ENCODE results near the gene SYTL3.
"Not testable (repeated sequence)": the region's sequence is repeated elsewhere in the genome, so short reads cannot be mapped to it uniquely, and the experiment has no call there.

Gene SYTL3

DNA sequence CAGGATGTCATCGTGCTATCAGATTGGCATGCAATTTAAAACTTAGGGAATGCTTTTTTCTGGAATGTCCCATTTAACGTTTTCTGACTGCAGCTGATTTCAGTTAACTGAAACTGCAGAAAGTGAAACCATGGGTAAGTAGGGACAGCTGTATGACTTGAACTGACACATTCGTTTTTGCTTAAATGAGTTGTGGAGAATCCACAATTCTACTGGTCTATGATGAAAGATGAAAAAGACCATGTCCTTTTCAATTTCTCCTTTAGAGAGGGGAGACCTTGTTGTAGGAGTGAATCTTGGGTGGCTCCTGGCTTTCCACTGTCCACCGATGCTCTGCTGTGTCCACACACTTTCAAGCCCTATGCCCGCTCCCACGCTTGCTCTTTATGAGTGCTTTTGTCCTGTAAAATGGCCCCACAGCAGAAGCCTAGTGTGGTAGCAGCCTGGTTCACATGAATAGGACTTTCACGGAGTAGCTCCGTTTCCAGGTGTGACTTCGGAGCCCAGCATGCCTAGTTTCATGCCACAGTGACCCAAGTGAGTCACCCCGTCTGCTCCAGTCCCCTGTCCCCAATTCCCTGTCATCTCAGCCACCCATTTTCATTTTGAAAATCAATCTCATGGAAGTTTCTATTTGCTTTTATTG lies 27.2 kb upstream of the SYTL3 start:
- no peak for DNase-seq

DNA sequence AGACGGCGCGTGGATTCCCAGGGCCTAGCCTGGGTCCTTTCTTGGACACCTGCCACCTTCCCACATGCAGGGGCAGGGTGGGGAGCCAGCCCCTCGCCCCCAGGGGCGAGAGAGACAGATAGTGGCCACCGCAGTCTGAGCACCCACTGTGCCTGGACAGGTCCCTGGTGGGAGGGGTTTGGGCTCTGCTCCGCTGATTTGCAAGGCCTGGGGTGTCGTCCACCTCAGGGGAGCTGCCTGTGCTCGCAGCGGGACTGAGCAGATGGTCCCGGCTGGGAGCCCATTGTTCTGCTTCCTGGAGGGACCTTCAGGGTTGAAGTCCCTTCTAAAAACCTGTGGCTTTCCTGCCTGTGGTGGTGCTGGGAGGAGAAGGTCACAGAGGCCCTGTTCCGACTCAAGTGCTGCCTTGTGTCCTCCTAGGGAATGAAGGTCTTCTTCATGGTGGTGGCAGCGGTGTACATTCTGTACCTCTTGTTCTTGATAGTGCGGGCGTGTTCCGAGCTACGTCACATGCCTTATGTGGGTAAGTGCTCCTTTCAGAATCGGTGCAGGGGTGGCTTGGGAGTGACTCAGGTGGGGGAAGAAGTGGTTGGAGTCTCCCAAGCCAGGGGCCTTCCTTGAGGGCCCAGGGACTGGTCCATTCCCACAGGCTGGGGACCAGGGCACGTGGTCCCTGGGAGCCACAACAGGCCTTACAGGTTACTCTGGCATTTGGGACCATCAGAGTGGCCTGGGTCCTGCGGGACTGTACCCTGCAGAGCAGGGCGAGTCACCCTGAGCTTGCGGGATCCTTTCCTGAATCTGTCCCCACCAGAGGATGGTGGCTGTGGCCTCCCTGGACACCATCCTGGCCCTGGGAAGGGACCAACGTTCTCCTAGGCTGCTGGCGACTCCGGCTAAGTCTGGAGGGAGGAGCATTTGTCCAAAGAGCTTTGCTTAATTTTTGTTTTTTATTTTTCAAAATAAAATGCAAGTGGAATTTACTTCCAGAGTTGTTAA lies 24.9 kb upstream of the SYTL3 start:
- no peak for DNase-seq

DNA sequence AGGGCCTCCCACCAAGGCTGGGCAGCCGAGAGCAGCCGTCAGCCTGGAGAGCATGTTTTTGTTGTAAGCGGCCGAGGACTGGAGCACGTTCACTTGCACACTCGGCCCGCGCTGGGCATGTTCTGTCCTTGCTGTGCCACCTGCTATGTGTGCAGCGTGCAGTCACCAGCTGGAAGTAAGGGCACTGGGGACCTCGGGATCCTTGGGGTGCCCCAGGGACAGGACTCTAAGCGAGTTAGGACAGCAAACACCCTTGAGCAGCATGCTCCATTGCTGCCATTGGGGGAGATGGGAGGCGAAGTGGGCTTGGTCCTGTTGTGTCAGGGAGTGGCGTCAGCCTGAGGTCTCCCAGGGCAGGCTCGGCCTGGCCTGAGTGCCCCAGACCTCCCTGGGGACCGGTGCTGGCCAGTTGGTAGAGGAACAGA lies 24.0 kb upstream of the SYTL3 start:
- no peak for DNase-seq

DNA sequence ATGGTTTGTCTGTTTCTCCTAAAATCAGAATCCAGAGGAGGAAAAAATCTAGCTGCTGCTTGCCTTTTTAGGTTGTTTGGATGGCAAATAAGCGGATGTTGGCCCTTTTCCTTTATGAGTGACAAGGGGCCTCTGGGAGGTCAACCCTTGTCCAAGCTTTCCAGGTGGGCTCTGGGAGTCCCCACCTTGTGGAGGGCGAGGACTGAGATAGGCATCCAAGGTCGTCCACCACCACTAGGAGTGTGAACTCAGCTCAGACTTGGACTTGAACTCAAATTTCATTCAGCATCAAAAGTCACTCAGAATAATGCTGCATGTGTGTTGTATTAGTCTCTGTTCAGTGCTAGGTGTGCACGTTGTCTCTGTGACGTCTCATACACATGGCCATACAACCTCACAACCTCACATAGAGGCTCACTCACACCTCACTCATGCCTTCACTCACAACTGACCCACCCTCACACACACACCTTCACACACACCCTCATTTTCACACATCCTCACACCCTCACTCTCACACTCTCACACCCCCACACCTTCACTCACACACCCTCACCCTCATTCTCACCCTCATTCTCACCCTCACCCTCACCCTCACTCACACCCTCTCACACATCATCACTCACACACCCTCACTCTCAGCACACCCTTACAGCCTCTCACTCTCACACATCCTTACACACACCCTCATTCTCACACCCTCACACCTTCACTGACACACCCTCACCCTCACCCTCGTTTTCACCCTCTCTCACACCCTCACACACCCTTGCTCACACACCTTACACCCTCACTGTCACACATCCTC lies 23.3 kb upstream of the SYTL3 start:
- DNase-seq = no peak

DNA sequence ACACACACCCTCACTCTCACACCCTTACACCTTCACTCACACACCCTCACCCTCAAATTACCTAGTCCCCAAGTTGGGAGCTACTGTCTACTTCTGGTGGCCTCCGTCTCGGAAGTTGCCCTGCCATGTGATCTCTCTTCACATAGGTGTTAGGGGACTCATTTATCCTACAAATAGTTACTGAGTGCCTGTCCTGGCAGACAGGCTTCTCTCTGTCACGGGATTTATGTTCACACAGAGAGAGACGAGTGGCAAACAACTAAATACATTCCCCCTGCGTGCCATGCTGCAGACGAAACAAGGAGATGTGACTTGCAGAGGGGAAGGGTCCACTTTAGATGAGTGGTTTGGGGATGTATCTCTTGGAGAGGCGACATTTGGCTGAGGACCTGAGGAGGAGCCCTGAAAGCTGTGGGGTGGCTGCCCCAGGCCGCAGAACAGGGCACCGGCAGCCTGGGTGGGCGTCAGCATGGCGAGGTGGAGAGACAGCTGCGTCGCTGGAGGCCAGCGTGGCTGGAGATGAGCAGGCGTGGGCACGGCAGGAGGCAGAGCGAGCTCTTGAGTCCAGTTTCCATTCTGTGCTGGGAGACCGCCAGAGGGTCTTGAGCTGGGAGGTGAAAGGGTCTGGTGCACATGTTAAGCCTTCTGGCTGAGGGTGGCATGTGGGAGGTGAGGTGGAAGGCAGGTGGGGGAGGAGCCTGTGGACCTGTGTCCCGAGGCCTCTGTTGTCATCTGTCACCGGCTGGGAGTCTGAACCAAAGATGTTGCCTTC lies 22.5 kb upstream of the SYTL3 start:
- DNase-seq = no peak

DNA sequence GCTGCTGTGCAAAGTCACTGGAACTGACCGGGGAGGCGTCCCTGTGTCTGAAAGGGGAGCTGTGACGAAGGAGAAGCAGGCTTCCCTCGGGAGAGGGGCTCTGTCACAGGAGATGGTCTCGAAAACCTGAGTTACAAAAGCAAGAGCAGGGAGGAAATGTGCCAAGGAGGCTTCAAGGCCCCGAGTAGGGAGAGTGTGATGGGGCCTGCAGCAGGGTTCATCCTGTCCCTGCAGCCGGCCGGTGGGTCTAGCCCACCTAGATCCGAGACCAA lies 22.0 kb upstream of the SYTL3 start:
- no peak for DNase-seq

DNA sequence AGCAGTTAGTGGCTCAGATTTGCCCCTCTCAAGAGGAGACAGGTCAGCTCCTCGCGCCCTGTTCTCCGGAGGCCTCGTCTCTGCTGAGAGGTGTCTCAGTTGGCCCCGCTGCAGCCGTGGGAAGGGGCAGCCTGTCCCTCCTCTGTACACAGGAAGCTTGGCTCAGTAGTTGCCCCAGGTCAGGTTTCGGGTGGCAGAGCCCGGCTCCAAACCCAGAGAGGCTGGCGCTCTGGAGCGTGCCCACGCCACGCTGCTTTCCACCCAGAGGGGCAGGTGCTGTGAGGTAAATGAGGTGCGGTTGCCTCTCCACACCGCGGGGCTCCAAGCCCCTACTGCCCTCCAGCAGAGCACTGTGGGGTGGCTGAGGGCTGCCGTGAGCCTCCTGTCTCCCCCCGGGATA lies 21.3 kb upstream of the SYTL3 start:
- DNase-seq = no peak

DNA sequence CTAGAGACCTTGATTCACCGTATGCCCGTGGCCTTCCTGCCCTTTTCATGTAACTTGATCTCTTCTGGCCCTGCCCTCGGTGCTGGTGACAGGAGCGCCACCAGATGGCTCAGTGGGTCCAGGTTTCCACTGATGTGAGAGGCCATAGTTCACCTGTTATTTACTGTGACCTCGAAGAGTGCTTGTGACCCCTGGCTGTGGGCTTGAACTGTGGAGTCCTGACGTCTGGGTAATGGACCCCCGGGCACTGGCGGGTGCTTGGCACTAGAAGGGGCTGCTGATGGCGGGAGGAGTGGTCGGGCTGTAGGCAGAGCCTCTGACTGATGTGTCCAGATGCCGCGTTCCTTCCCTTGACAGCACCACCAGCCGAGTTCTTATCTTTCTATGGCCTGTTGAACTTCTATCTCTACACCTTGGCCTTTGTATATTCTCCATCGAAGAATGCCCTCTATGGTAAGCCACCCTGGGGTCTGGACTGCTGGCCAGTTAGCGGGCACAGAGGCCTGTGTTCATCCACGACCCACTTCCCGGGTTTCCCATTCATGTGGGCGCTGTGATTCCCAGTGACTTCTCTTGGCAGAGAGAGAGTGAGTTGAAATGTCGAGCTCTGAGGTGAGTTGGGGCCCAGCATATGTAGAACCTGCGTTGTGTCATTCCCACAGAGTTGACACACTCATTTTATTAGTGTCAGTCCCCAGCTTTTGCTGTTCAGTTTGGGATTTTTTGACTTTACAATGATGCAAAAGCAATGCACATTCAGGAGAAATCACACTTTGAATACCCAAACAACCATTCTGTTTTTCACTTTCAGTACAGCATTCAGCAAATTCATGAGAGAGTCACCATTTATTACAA lies 20.3 kb upstream of the SYTL3 start:
- no peak for DNase-seq

DNA sequence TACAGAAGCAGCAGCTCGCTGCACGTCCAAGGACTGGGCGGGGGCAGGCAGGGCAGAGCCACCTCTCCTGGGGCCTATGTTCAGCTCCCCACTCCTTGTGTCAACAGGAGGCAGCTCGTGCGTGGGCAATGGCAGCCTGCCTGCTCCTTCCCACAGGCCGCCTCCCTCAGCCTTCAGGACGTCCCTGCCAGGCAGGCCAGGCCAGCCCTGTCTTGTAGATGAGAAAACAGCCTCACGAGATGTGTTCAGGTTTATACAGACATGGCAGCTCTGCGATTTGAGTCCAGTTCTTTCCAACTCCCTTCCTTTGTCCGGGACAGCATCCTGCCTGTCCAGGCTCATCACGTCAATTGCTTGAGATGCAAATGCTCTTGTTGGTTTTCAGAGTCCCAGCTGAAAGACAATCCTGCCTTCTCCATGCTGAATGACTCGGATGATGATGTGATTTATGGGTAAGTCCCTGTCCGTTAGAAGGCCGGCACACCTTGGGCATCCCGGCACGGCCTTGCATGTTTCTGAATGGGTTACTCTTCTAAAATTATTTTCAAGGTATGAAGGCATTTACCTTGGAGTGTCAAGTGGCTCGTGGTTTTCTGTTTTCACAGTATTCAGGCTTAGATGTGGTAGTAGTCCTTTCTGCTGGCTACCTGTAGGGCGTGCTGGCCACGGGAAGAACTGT lies 18.8 kb upstream of the SYTL3 start:
- DNase-seq = no peak

DNA sequence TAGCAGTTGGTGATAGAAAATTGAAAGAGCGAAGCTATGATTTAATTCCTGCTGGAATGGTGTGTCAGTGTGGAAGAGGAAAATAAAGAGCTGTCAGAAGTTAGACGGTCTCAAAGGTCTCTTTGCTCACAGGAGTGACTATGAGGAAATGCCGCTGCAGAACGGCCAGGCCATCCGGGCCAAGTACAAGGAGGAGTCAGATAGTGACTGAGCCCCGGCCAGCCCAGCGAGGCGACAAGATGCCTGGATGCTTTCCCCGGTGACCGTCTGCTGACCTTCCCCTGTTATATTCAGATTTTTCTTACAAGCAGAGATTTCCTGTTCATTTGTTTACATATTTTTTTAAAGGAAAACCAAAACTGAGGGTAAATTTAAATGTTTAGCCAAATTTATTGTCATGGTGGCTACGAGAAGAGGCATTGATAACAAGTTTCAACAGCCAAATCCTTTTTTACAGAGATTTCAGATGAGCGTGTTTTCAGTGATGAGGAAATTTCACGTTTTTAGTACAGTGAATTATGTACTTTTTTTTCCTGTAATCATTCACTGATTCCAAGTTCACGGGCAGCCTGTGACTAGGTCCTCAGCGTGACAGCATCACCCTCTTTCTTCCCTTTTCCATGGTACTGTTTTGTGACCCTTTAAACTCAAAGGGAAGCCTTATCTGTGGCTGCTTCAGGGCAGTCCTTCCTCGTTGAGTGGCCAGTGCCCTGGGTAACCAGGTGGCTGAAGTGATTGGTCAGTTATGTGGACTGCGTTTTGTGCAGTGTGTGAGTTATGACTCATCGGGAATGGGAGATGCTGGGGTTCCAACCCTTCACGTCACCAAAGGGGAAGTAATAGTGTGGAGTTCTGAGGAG lies 17.9 kb upstream of the SYTL3 start:
- no peak for DNase-seq

DNA sequence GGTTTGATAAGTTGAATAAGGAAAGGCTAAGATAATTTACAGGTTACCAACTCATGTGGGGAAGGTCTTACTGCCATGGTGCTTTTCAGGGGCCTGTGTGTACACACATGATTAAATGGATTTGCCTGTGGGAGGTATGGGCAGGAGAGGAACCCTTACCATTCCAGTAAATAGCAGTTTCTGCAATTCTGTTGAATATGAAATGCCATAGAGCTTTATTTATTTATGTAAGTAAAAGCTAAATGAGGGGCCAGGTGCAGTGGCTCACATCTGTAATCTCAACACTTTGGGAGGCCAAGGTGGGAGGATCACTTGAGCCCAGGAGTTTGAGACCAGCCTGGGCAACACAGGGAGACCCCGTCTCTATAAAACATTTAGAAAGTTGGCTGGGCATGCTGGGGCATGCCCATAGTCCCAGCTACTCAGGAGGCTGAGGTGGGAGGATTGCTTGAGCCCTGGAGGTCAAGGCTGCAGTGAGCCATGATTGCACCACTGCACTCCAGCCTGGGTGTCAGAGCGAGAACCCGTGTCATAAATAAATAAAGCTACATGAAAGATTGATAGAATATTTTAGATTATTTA lies 17.2 kb upstream of the SYTL3 start:
- DNase-seq = not testable (repeated sequence)

DNA sequence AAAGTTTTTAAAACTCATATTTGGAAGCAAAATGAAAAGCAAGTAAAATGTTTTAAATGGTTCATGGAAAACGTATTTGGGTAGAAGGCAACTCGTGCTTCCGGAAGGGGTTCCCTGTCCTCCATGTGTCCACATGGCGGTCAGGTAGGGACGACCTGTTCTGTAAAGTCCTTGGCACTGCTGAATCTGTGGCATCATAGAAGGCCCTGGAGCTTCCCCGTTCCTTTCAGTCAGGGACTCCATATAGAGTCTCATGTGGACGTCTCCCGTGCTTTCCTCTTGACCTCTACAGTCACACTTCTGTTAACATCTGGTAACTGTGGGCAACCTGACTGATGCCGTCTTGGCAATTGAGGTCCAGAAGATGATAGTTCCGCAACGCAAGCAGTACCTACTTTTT lies 16.7 kb upstream of the SYTL3 start:
- DNase-seq = no peak

DNA sequence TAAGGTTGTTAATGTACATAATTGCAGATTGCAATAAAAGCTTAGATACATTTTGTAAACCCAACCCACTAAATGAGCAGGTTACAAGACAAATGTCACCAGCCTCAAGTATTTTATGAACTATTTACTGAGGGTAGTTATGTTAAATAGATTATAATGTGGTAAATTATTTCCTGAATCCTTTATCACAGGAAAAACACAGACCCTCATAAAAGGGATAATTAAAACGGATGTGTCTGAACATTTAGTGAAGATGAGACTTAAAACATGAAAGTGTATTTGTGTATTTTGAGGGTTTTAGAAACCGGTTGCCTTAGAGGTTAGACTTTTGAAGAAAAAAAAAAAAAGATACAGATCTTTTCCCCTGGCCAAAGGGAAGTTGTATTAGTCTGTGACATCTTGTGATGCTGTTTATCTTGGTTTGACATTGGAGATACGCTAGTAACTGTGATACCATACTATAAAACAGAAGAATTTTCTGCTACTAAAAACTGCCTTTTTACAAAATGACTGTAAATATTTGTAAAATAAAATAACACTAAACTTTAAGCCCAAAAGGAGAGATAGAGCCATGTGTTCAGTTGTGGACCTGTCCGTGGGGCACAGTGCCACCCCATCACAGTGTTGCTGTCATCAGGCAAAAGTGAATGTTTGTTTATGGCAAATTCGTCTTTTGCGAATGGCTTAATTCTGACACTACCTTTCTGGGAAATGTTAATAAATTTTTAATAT lies 15.0 kb upstream of the SYTL3 start:
- no peak for DNase-seq

DNA sequence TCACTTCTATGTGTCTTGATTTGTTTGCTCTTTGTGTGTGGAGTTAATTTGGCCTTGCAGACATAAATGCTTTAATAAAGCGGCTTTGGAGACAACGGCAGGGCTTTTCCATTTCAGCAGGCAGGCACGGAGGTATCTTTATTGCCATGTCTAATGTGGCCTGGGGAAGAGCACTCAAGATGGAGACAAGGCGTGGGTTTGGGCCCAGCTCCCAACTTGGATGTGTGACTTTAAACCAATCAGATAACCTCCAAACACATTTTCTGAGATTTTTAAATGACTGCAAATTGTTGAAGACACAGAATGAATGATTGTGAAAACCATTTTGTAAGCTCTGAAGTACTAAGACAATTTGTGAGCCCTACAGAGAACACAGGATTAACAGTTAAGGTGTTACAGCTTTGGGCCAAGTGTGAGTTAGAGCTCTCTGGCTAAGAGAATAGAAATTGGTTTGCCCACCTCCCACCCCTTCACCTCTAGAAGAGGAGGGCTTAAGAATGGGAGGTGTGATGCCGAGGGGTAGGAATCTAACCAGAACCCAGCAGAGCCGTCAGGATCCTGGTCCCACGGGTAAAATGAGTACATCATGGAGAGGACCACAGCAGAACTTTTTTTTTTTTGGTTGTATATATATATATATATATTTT lies 14.3 kb upstream of the SYTL3 start:
- no peak for DNase-seq

DNA sequence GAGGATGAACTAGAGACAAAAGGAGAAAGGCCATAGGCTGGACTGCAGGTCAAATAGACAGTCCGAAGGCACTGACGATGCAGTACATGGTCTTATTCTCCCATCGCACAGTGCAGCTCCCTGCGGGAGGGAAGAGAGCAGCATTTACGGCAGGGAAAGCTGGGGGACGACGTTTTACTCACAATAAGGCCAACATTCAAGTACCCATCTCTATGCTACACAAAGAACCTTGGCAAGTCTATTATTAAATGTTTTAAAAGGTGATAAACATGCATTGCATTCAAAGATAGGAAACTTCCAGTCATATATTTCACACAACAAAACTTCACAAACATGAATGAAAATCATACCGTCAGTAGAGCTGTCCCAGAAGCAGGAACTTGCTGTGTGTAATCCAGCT lies 13.1 kb upstream of the SYTL3 start:
- no peak for DNase-seq

DNA sequence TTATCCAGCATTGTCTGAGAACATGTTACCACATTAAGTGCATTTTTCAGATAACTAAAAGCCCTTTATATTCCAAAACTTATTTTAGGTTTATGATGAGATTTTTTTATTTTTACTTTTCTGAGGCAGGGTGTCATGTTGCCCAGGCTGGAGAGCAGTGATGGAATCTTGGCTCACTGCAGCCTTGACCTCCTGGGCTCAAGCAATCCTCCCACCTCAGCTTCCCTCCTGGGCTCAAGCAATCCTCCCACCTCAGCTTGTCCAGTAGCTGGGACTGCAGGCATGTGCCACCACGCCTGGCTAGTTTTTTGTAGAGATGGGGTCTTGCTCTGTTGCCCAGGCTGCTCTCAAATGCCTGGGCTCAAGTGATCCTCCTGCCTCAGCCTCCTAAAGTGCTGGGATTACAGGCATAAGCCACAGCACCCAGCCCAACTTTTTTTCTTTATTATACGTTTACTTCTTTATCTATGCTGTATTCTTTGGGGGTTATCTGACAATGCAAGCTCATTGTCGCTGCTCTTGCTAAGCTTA lies 11.5 kb upstream of the SYTL3 start:
- DNase-seq = no peak

DNA sequence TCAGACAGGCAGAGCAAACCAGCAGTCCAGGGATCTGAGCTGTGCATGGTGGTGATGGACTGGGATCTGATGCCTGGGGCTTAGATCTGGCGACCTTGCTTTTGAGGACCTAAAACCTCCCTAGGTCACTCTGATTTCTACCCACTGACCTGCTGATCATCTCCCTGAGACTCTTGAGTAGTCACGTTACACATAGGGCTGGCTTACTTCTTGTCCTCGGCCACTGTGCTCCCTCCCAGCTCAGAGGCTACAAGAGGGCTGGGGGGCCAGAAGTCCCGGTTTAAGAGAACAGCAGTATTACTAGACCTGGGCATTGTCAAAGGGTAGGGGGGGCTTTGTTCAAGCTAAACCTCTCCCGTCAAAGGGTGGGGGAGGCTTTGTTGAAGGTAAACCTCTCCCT lies 10.8 kb upstream of the SYTL3 start:
- DNase-seq = no peak

DNA sequence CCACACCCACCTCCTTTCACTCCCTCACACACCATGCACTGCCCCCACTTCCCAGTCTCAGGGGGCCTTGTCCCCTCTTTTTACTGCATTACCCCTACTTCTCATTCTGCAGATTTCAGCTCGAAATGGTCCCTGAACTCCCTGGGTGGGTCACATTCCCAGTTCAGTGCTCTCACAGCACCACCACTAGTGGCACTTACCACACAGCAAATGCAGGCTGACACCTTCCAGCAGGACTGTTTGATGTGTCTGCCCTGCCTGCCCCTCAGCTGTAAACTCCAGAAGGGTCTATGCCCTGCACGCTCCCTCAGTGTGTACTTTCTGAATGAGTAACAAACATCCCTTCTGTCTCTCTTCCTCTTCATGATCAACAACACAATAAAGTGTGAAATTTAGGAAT lies 9.3 kb upstream of the SYTL3 start:
- DNase-seq = no peak
